Measurements from ENCODE around the gene SGCE. TPM values are rescaled to one million over a fixed set of nuclear protein-coding genes. Genes with fewer than 3 reads are reported as not detected.

Gene SGCE
- total and polyA plus RNA-seq, 4 donors = 42.2 to 105 (median 78.4) TPM

DNA sequence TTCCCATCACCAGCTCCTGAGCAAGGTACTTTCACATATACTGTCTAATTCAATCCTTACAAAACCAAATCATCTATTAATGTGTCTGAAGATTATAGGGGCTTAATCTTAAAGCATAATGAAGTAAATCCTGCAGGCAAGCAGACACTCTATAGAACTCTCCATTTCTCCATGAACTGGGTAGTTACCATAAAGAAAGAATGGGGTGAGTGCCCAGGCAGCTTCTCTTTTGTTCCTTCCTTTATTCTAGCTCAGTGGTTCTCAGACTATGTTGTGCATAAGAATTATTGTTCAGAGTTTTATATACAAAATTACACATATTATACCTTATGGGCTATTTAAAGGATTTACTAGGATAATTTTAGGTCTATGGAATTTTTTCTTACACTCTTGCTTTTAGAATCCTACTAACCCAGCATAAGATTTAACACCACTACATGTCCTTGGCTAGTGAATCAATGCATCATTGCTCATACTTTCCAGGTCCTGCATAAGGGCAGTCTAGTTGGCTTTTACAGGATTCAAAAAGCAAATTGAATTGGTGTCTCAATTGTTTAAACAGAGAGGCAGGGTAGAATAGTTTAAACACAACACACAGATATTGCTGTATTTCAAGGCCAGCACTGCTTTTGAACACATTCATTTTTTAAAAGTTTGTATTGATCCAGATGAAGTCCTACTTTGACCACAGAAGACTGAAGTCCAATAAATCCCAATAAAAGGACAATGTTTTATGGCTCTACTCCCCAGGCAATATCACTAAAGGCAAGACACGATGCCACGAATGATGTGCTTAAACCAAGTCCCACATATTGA lies 12.9 kb downstream of the SGCE start:
- Histone ChIP-seq H3K4me3 (ENCODE audit: low read length in 2 of 2) (no peak overlapping the region), H3K9me3 (ENCODE audit: control insufficient read depth, low read length) (no peaks in the 10 kb centered on the region), H3K27me3 (ENCODE audit: control insufficient read depth in 1 of 2, insufficient read depth in 2 of 2, low read length in 1 of 2) (no peaks in the 10 kb centered on the region), H3K36me3 (ENCODE audit: control insufficient read depth in 1 of 2, insufficient read depth in 2 of 2, low read length in 1 of 2) (no peaks in the 10 kb centered on the region), H3K4me1 (ENCODE audit: control insufficient read depth in 1 of 2, insufficient read depth in 2 of 2, low read length in 2 of 2) (peaks cover 2 to 5% of the 10 kb centered on the region in 2 donors), H3K27ac (ENCODE audit: low read depth in 1 of 2, low read length in 2 of 2) (no peak overlapping the region)
- DNase-seq (no peak), ATAC-seq (ENCODE audit: low FRiP score) (no peak)
- WGBS, 2 donors = 97% methylated on average over 2 of the region's 2 CpGs
- intact Hi-C loops (cut with DNase I) = no loop called here

DNA sequence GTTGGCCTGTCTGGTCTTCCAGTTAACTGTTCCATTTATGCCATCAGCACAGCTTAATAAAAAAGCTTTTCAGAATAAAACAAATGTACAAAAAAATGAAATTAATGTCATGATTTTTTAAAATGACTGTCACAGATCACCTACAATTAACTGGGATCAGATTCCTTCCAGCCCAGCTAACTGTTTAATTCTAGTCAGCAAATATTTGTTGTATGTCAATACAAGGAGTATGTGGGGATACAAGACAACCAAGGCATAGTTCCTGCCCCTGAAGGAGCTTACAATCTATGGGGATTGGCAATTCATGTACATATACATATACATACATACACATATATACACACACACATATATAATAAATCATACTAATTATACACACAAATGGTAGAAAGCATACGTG lies 16.5 kb downstream of the SGCE start:
- Histone ChIP-seq H3K36me3 (ENCODE audit: control insufficient read depth in 1 of 2, insufficient read depth in 2 of 2, low read length in 1 of 2) (no peaks in the 10 kb centered on the region), H3K4me3 (ENCODE audit: low read length in 2 of 2) (no peak overlapping the region), H3K9me3 (ENCODE audit: control insufficient read depth, low read length) (no peaks in the 10 kb centered on the region), H3K27ac (ENCODE audit: low read depth in 1 of 2, low read length in 2 of 2) (no peak overlapping the region), H3K4me1 (ENCODE audit: control insufficient read depth in 1 of 2, insufficient read depth in 2 of 2, low read length in 2 of 2) (peaks cover 2 to 5% of the 10 kb centered on the region in 2 donors), H3K27me3 (ENCODE audit: control insufficient read depth in 1 of 2, insufficient read depth in 2 of 2, low read length in 1 of 2) (no peaks in the 10 kb centered on the region)
- ATAC-seq (ENCODE audit: low FRiP score) (no peak), DNase-seq (no peak)
- intact Hi-C loops (cut with DNase I) = no loop called here
- WGBS, 2 donors = 95 to 100% methylated on average over 1 of the region's 1 CpG

DNA sequence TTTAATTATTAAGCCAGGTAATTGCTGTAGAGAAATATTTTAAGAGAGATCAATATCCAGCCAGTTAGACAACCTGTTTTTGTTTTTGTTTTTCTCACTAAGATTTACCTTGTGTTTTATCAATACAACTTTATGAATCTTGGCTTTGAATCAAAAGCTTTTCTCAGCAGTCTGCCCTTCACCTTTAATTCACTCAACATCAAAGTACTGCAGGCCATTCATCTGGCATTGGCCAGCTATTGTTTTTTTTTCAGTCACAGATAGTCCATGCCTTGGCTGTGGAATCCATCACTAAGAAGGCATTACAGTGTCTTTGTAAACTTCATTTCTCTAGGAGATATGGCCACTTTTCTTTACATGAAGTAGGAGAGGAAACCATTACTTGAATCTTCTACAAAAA lies 20.2 kb downstream of the SGCE start:
- H3K4me3 ChIP-seq (ENCODE audit: low read length in 2 of 2) = no peak overlapping the region
- H3K27me3 ChIP-seq (ENCODE audit: control insufficient read depth in 1 of 2, insufficient read depth in 2 of 2, low read length in 1 of 2) = no peaks in the 10 kb centered on the region
- H3K4me1 ChIP-seq (ENCODE audit: control insufficient read depth in 1 of 2, insufficient read depth in 2 of 2, low read length in 2 of 2) = peaks cover 0 to 1% of the 10 kb centered on the region in 2 donors
- DNase-seq (no peak), ATAC-seq (ENCODE audit: low FRiP score) (no peak)
- no peaks in the 10 kb centered on the region for H3K36me3 ChIP-seq (ENCODE audit: control insufficient read depth in 1 of 2, insufficient read depth in 2 of 2, low read length in 1 of 2)
- H3K9me3 ChIP-seq (ENCODE audit: control insufficient read depth, low read length) = no peaks in the 10 kb centered on the region
- no peak overlapping the region for H3K27ac ChIP-seq (ENCODE audit: low read depth in 1 of 2, low read length in 2 of 2)
- intact Hi-C loops (cut with DNase I) = no loop called here

DNA sequence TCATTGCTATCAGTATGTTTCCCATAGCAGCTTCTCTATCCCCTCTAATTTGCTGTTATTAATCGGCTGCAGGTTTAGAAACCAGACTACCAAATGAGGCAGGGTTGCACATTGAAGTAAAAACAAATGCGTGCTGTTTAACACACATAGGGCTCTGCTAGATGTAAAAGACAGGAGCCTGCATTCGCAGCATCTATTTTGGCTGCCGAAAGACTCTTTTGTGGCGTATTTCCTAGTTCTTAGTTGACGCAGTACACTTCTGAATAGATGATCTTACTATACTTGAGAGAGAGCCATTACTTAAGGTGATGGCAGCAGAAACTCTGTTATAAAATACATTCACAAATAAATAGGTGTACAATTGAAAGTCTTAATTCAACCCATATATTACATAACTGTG lies 21.4 kb downstream of the SGCE start:
- H3K27me3 ChIP-seq (ENCODE audit: control insufficient read depth in 1 of 2, insufficient read depth in 2 of 2, low read length in 1 of 2) = no peaks in the 10 kb centered on the region
- no peaks in the 10 kb centered on the region for H3K36me3 ChIP-seq (ENCODE audit: control insufficient read depth in 1 of 2, insufficient read depth in 2 of 2, low read length in 1 of 2)
- 94 to 95% methylated on average over 6 of the region's 6 CpGs for WGBS, 2 donors
- intact Hi-C loops (cut with DNase I) = no loop called here
- H3K27ac ChIP-seq (ENCODE audit: low read depth in 1 of 2, low read length in 2 of 2) = no peak overlapping the region
- DNase-seq = no peak
- ATAC-seq (ENCODE audit: low FRiP score) = no peak
- no peaks in the 10 kb centered on the region for H3K9me3 ChIP-seq (ENCODE audit: control insufficient read depth, low read length)
- H3K4me3 ChIP-seq (ENCODE audit: low read length in 2 of 2) = no peak overlapping the region
- peaks cover 0 to 1% of the 10 kb centered on the region in 2 donors for H3K4me1 ChIP-seq (ENCODE audit: control insufficient read depth in 1 of 2, insufficient read depth in 2 of 2, low read length in 2 of 2)

DNA sequence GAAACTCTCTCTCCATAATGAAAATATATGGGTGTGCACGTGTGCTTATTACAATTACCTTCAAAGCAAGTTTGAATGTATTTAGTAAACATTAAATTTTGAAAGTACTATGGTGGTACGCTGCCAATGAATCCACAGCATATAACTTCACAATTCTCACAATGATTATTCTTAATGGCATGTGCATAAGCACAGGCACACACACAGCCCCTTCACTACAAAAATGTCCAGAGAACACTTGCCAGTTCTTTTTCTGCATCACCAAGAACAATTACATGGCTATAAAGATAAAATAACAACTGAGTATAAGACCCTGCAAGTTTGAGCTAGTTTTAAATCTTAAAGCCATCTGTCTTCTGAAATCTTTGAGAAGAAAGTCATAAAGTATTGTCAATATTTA lies 22.2 kb downstream of the SGCE start:
- Histone ChIP-seq H3K9me3 (ENCODE audit: control insufficient read depth, low read length) (no peaks in the 10 kb centered on the region), H3K36me3 (ENCODE audit: control insufficient read depth in 1 of 2, insufficient read depth in 2 of 2, low read length in 1 of 2) (no peaks in the 10 kb centered on the region), H3K4me3 (ENCODE audit: low read length in 2 of 2) (no peak overlapping the region), H3K27ac (ENCODE audit: low read depth in 1 of 2, low read length in 2 of 2) (no peak overlapping the region), H3K27me3 (ENCODE audit: control insufficient read depth in 1 of 2, insufficient read depth in 2 of 2, low read length in 1 of 2) (no peaks in the 10 kb centered on the region), H3K4me1 (ENCODE audit: control insufficient read depth in 1 of 2, insufficient read depth in 2 of 2, low read length in 2 of 2) (peaks cover 0 to 1% of the 10 kb centered on the region in 2 donors)
- no peak for DNase-seq
- ATAC-seq (ENCODE audit: low FRiP score) = no peak
- 73 to 89% methylated on average over 2 of the region's 2 CpGs for WGBS, 2 donors
- intact Hi-C loops (cut with DNase I) = no loop called here

DNA sequence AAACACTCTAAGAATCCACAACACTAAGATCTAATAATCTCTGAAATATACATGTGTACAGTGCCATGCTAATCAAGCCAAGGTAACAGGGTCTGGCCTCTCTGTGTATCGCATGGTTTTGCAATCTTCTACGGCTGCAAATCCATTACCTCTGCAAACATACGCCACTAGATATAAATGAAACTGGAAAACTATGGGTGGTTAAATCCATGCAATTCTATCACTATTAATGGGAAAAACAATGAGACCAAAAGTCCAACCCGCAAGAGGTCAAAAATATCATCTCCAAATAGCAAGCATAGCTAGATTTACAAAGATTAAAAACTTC lies 23.0 kb downstream of the SGCE start:
- H3K36me3 ChIP-seq (ENCODE audit: control insufficient read depth in 1 of 2, insufficient read depth in 2 of 2, low read length in 1 of 2) = no peaks in the 10 kb centered on the region
- DNase-seq (no peak), ATAC-seq (ENCODE audit: low FRiP score) (no peak)
- peaks cover 0 to 1% of the 10 kb centered on the region in 2 donors for H3K4me1 ChIP-seq (ENCODE audit: control insufficient read depth in 1 of 2, insufficient read depth in 2 of 2, low read length in 2 of 2)
- no peaks in the 10 kb centered on the region for H3K9me3 ChIP-seq (ENCODE audit: control insufficient read depth, low read length)
- H3K4me3 ChIP-seq (ENCODE audit: low read length in 2 of 2) = no peak overlapping the region
- 95 to 96% methylated on average over 4 of the region's 4 CpGs for WGBS, 2 donors
- H3K27me3 ChIP-seq (ENCODE audit: control insufficient read depth in 1 of 2, insufficient read depth in 2 of 2, low read length in 1 of 2) = no peaks in the 10 kb centered on the region
- intact Hi-C loops (cut with DNase I) = no loop called here
- H3K27ac ChIP-seq (ENCODE audit: low read depth in 1 of 2, low read length in 2 of 2) = no peak overlapping the region

DNA sequence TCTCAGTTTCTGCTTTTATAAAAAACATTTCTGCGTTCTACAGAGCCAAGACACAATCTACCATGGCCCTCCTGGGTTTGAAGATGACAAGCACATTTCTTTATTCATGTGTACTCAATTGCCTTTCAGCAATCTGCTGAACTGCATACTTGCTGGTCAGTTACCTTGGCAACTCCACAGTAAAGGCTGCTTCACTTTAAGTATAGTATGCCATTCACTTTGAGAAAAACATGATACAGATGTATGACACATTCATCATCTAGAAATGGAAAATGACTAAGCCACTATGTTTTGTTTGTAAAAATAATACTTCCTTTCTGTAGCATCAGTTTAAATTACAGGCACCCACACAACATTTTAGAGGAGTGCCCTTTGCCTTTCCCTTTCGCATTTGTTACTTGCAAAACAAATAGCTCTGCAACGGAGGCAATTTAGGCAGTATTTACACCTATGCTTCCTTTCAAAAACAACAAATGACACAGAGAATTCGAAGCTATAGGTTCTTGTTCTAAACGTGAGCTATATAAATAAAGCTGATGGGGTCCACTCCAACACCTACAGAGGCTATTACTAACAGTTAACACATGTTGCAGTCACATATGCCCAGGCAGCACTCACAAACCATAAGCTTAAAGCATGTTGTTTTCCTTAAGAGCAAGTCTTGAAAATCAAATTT lies 23.5 kb downstream of the SGCE start:
- Histone ChIP-seq H3K27ac (ENCODE audit: low read depth in 1 of 2, low read length in 2 of 2) (no peak overlapping the region), H3K4me1 (ENCODE audit: control insufficient read depth in 1 of 2, insufficient read depth in 2 of 2, low read length in 2 of 2) (peaks cover 0 to 1% of the 10 kb centered on the region in 2 donors), H3K9me3 (ENCODE audit: control insufficient read depth, low read length) (no peaks in the 10 kb centered on the region), H3K27me3 (ENCODE audit: control insufficient read depth in 1 of 2, insufficient read depth in 2 of 2, low read length in 1 of 2) (no peaks in the 10 kb centered on the region), H3K36me3 (ENCODE audit: control insufficient read depth in 1 of 2, insufficient read depth in 2 of 2, low read length in 1 of 2) (no peaks in the 10 kb centered on the region), H3K4me3 (ENCODE audit: low read length in 2 of 2) (no peak overlapping the region)
- no peak for DNase-seq
- 30 to 31% methylated on average over 5 of the region's 5 CpGs for WGBS, 2 donors
- no peak for ATAC-seq (ENCODE audit: low FRiP score)
- intact Hi-C loops (cut with DNase I) = no loop called here

DNA sequence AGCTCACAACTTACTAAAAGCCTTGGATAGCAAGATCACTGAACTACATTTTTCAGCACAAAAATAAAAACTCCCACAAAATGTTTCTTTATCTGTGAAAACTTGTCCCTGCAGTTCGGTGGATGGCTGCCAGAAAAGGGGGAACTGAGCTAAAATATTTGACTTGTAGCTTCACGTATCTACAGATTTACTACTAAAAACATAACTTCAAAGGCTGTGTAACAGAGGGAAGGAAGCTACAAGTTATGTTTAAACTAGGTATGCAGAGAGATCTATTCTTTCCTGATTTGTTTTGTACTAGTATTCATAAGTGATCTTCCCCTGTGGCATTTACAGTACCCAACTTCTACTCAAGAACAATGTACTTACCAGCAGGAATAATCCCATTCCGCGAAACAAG lies 25.1 kb downstream of the SGCE start:
- no peaks in the 10 kb centered on the region for H3K27me3 ChIP-seq (ENCODE audit: control insufficient read depth in 1 of 2, insufficient read depth in 2 of 2, low read length in 1 of 2)
- H3K4me3 ChIP-seq (ENCODE audit: low read length in 2 of 2) = no peak overlapping the region
- H3K4me1 ChIP-seq (ENCODE audit: control insufficient read depth in 1 of 2, insufficient read depth in 2 of 2, low read length in 2 of 2) = peaks cover 0 to 1% of the 10 kb centered on the region in 2 donors
- H3K9me3 ChIP-seq (ENCODE audit: control insufficient read depth, low read length) = no peaks in the 10 kb centered on the region
- WGBS, 2 donors = 47 to 63% methylated on average over 4 of the region's 4 CpGs
- ATAC-seq (ENCODE audit: low FRiP score) (no peak), DNase-seq (no peak)
- no peak overlapping the region for H3K27ac ChIP-seq (ENCODE audit: low read depth in 1 of 2, low read length in 2 of 2)
- H3K36me3 ChIP-seq (ENCODE audit: control insufficient read depth in 1 of 2, insufficient read depth in 2 of 2, low read length in 1 of 2) = peaks cover 0 to 3% of the 10 kb centered on the region in 2 donors
- intact Hi-C loops (cut with DNase I) = no loop called here

DNA sequence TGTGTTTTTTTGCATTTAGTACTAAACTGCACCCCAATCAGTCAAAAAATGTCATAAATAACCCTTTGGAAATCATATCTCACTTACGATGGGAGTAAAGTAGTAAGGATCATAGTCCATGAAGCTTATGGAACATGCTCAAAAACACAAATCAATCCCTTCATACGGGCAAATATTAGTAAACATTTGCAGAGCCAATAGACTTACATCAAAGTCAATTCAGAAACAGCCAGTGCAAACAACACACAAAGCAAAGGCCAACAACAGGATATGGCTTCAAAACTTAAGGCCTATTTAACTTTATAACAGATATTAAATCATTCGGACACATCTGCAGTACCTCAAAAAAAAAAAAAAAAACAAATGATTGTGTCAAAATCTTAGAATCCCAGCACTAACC lies 32.1 kb downstream of the SGCE start:
- Histone ChIP-seq H3K9me3 (ENCODE audit: control insufficient read depth, low read length) (no peaks in the 10 kb centered on the region), H3K4me1 (ENCODE audit: control insufficient read depth in 1 of 2, insufficient read depth in 2 of 2, low read length in 2 of 2) (peaks cover 0 to 2% of the 10 kb centered on the region in 2 donors), H3K36me3 (ENCODE audit: control insufficient read depth in 1 of 2, insufficient read depth in 2 of 2, low read length in 1 of 2) (peaks cover 0 to 3% of the 10 kb centered on the region in 2 donors), H3K4me3 (ENCODE audit: low read length in 2 of 2) (no peak overlapping the region), H3K27ac (ENCODE audit: low read depth in 1 of 2, low read length in 2 of 2) (no peak overlapping the region), H3K27me3 (ENCODE audit: control insufficient read depth in 1 of 2, insufficient read depth in 2 of 2, low read length in 1 of 2) (no peaks in the 10 kb centered on the region)
- no peak for ATAC-seq (ENCODE audit: low FRiP score)
- intact Hi-C loops (cut with DNase I) = no loop called here
- no peak for DNase-seq
- WGBS, 2 donors = 71 to 72% methylated on average over 3 of the region's 3 CpGs
